Hematopoietic multipotent progenitor cell treated with erythropoietin and hydrocortisone succinate and interleukin-3 and kit ligand, for 17 days (in vitro differentiated cells): Measurements from ENCODE around the gene SHROOM3.

Experiments
- DNase-seq: peaks from one replicate; pipeline ENCODE4 v3.0.0-alpha.2; 2015; ENCODE audit warnings: low spot score

Gene SHROOM3

DNA sequence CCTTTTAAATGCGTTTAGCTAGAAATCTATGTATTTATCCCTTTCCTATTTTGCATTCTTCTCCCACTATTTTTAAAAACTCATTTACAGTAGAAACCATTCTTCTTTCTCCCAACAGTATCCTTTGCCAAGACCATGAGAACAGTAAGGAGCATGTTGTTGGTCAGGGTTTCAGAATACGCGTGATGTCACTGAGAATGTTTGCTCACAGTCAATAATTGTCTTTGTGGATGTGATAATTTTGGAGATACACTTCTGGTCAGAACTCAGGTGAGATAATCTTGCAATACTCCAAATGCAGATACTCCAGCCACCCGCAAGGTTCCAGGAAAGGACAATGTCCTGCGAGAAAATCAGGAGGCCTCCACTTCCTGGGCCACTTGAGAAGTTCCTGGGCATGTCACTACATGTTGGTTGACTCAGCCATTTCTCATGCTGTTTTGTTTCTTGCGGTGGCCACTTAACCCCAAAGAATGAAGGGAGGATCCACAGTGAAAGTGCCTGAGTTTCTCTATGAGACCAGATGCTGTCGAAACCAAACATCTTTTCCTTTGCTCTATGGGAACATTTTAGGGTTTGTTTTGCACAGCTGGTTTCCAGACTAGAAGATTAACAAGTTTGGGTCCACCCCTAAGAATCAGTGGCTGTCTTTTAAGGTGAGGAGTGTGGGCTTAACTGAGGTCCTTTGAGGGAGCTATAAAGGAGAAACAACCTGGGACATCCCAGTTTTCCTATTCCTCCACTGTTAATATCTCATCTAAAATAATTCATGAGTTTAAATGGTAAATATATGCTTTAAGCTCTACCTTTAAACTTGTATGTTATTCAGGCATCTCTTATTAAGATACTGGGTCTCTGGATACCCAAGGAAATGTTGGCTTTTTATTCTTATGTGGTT, 346.9 kb downstream of the SHROOM3 start:
- DNase-seq: no peak

DNA sequence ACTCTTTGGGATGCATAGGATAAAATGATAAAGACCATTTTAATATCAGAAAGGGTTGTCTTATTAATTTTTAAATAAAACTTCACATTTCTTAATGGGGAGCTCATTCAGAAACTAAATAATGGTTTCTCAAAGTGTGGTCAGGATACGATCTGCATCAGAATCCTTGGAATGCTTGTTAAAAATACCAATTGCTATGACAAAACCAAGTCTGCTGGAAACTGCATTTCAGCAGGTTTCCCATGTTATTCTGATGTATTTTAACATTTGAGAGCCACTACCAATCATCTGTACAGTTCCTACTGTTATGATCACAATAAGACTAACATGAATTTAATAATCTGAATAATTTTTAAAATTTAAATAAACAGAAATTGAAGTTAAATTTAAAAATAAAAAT, 347.8 kb downstream of the SHROOM3 start:
- no peak for DNase-seq

DNA sequence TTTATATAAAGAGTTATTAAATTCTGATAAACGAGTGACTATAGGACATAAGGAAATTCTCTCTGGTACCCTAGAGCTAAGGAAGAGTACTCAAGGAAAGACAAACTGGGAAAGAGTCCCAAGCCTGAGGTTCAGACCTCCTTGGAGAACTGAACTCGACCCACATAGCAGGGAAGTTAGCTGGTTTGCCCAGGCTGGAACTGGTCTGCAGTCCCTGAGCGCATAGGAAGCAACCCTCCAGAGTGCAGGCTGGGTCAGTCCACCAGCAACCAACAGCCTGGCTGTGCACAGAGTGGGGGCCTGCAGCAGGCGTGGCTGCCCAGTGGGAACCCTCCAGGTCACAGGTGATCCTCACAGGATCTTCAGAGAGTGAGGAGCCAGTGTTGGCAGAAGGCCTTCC, 348.8 kb downstream of the SHROOM3 start:
- no peak for DNase-seq

DNA sequence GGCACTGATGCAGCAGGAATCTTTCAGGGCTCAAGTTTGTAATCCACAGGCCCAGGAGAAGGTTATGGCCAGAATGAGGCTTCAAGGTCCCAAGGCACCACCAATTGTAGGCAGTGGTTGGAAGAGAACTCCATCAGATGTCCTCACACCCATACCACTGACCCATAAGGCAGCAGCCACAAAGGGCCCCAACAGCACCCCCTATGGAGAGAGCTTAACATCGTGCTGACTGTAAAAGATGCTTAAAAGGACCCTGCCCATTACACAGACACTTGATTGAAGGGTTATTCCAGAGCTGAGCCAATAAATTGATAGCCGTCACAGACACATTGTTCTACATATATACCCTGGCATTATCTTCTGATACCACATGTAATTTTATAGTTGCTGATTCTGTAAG, 349.2 kb downstream of the SHROOM3 start:
- DNase-seq: no peak

DNA sequence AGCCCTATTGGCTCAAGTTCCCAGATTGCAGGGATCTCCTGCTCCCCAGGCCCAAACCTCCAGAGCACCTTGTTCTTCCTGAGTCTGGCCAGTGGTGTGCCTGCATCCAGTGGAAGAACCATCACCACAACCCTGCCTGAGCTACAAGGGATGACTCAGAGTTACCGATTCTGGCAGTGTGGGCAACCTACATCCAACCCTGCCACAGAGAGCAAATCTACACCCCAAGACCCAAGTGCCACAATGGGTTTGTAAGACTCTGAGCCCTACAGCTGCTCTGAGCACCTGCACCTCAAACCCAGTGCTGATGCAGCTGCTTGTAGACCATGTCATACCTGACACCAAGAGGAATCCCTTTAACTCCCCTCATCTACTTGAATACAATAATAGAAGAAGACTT, 352.9 kb downstream of the SHROOM3 start:
- DNase-seq: no peak

DNA sequence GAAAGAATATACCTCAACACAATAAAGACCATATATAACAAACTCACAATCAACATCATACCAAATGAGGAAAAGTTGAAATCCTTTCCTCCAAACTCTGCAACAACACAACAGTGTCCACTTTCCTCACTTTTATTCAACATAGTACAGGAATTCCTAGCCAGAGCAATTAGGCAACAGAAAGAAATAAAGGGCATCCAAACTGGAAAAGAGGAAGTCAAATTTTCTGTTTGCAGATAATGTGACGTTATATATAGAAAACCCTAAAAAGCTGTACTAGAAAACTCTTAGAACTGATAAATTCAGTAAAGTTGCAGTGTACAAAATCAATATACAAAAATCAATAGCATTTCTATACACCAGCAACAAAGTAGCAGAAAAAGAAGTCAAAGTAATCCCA, 355.3 kb downstream of the SHROOM3 start:
- DNase-seq: no peak

DNA sequence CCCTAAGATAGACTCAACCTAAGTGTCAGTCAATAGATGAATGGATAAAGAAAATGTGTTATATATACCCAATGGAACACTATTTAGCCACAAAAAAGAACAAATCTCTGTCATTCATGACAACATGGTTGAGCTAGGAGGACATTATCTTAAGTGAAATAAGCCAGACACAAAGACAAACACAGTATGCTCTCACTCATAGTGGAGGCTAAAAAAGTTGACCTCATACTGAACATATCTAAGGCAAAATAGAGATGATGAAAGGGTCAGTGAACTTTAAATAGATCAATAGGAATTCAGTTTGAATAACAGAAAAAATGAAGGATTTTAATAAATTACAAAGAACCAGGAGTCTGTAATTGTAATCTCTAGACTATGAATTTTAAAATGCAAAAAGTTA, 356.4 kb downstream of the SHROOM3 start:
- no peak for DNase-seq

DNA sequence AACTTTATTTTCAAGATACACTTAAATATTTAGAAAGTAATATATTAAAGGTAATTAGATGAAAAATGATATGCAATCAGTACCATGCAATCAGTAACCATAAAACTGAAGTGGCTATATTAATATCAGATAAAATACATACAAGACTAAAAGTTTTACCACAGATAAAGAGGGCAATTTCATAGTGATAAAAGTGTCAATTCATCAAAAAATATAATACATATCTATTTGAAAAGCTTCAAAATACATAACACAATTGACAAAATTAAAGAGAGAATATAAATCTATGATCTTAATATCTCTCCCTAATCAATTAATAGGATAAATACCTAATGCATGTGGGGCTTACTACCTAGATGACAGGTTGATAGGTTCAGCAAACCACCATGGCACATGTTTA, 357.4 kb downstream of the SHROOM3 start:
- DNase-seq: no peak

DNA sequence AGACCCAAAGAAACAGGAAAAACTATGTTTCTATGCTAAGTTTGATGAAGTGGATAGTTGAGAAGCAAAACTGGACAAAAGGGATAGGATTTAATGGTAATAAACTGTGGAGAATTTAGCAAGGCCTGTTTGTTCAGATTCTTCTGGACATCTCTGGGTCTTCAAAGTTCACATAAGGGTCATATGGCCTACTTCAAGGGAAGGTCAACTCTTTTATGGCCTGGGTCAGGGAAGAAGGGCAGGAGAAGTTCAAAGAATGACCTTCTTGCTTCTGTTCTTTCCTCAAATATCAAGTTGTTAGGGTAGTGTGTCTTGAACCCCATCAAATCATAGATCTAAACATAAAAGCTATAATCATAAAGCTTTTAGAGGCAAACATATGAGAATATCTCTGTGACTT, 360.2 kb downstream of the SHROOM3 start:
- DNase-seq: no peak

DNA sequence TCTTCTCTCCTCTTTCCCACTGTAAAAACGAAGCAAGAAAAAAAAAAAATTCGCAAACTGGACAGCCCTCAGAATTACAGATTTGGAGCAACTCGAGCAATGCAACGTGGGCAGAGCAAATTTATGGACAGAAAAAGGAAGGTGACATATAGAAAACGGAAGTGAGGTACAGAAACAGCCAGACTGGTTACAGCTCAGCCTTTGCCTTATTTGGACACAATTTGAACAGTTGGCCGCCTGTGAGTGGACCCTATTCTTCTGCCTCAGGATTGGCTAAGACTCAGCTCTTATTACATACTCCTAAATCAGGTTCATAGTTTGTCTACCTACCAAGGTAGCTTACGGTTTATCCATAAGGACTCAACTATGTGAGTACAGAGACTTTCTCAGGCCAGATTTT, 364.1 kb downstream of the SHROOM3 start:
- DNase-seq: no peak

DNA sequence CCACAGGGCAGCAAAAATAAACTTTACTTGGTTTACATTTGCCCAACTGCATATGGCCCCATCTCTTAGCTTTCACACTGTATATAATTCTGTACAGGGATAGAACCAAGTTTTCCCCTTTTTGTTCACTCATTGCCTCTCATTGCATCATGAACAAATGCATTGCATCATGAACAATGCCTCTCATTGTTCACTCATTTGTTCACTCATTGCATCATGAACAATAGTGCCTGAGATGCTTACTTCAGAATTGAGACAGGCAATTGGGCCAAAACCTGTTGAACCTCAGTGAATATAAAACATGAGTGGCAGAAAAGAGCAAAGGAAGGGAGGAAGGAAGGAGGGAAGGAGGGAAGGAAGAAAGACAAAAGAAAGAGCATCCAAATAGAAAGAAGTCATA, 364.7 kb downstream of the SHROOM3 start:
- no peak for DNase-seq

DNA sequence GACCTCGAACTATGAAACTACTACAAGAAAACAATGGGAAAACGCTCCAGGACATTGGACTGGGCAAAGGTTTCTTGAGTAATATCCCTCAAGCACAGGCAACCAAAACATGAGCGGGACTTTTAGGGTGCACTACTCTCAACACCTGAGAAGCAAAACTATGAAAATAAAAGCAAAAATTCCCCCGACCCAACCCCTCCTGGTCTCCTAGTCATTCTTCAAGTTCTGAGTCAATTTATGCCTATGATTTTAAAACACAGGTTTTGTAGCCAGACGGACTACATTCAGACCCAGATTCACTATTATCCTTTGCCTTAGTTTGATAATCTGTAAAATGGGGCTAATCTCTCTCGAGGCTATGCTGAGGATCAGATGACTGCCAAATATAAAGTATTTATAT, 365.9 kb downstream of the SHROOM3 start:
- no peak for DNase-seq

DNA sequence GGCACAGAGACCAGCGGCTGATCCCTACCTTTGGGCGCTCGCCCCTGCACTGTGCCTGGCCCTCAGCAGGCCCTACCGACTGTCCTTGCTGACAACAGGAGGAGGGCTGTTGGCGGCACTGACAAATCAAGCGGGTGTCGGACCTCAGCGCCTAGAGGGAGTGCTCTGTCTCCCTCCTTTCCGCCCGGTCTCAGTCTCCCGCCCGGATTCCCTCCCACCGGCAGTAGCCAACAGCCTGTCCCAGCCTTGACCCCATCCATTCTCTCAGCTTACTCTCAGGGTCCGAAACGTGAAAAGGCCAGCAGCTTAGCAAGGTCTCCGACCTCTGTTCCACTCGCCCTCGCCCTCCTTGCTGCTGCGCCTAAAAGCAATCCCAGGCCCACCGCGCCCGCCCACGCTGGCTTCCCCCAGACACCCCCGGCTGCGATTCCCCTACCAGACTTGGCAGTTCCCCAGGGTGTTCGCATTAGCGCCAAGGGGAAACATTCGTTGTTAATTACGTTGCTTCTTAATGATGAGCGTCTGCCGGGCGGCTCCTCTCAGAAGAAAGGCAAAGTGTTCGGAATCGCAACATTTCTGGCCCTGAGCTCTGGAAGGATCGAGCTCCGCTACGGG, 366.7 kb downstream of the SHROOM3 start:
- no peak for DNase-seq

DNA sequence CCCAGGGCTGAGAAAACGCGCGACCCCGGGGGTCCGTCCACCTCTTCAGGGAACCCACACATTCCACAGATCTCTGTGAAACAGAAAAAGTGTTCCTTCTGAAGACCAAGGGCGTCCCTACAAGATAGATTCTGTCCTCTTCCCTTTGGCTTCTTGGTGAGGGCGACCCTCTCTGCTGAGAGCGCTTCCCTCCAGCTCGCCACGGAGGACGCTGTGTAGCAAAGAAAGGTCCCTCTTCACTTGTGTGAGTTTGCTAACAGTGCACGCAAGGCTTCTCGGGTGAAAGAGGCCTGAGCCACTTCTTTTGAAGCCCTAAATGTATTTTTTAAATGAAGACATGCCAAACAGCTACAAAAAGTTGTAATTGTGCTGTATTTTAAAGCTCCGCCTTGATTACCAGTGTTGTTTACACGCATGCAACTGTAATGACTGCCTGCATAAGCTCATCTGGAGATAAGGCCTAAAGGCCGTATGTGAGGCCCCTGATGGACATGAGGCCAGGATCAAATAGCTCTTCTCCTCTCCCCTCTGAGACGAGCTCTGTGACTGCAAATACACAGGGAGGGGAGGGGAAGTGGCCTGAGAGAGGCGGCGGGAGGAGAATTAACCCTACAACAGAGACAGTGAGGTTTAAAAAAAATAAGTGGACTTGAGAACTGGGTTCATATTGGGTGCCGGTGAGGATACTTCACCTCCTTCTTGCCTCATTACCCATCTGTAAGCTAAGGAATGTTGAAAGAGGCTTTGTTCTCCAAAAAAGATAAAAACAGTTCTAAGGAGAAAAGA, 367.4 kb downstream of the SHROOM3 start:
- DNase-seq: no peak

DNA sequence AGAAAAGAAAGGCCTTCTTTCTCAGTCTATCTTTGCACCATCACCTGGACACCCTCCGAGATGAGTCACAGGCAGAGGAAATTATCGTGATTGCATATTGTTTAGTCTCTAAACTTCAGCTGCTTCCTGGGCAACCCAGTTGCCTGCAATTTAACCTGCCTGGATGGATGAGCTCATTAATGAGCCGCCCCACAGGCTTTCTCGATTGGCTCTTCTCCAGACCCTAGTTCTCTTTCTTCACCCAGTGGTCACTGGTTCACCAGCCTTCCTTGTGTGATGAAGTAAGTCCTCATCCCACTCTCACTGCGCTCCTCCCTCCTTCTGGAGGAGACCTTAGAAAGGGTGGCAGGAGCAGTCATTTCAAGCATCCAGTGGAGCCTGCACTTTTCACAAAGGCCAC, 368.5 kb downstream of the SHROOM3 start:
- no peak for DNase-seq

DNA sequence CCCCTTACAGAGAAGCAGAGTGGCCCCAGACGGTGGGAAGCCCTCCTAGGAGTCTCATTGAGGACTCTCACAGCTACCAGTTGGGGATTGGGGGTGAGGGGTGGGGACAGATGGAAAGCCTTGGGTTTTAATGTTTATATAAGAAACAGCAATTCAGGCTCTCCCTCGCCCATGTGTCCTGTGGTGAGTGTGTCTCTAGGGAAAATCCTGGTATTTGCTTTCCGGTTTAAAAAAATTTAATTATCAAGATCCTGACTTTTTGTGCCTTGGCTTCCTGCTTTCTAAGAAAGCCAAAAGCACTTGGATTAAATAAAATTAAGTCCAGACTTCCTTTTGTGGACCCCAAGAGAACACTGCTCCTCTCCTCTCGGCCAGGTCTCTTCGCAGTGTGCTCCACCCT, 369.1 kb downstream of the SHROOM3 start:
- no peak for DNase-seq

DNA sequence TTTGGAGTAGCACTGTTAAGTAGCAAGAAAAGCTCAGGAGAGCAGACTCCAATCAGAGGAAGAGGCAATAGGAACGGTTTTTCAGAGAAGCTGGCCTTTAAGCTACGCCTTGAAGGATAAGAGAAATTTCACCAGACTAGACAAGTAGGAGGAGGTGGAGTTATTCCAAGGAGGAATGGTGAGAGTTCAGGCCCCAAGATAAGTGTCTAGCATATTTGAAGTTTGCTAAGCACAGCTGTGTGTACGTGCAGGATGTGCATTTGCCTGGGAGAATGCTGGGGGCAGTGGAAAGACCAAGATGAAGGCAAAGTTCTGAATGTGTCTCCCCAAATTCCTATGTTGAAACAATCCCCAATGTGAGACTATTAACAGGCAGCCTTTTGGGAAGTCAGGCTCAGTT, 371.3 kb downstream of the SHROOM3 start:
- no peak for DNase-seq

DNA sequence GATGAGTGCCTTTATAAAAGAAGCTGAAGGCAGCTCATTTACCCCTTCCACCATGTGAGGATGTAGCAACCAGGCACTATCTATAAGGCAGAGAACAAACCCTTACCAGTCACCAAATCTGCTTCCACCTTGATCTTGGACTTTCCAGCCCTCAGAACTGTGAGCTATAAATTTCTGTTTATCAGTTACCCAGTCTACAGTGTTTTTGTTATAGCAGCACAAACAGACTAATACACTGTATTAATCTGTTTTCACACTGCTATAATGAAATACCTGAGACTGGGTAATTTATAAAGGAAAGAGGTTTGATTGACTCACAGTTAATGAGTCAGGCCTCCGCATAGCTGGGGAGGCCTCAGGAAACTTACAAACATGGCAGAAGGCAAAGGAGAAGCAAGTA, 371.7 kb downstream of the SHROOM3 start:
- DNase-seq: no peak

DNA sequence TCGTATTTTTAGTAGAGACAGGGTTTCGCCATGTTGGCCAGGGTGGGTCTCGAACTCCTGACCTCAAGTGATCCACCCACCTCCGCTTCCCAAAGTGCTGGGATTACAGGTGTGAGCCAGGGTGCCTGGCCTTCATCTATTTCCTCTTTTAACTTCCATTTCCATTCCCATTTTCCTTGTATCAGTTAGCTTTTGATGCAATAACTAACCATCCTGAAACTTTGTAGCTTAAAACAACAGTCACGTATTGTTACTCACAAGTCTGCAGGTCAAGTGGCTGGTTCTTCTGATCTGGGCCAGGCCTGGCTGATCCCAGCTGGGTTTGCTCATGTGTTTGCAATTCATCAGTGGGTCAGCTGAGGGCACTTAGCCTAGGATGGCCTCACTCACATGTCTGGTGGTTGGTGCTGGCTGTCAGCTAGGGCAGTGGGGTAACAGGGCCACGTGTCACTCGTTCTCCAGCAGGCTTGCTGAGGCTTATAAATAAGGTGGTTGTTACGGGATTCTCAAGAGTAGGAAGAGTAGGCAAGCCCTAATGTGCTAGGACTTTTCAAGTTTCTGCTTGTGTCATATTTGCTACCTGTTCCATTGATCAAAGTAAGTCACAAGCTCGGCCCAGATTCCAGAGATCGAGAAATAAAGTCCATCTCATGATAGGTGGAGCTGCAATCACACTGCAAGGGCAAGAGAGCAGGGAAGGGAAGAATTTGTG, 374.7 kb downstream of the SHROOM3 start:
- DNase-seq: no peak

DNA sequence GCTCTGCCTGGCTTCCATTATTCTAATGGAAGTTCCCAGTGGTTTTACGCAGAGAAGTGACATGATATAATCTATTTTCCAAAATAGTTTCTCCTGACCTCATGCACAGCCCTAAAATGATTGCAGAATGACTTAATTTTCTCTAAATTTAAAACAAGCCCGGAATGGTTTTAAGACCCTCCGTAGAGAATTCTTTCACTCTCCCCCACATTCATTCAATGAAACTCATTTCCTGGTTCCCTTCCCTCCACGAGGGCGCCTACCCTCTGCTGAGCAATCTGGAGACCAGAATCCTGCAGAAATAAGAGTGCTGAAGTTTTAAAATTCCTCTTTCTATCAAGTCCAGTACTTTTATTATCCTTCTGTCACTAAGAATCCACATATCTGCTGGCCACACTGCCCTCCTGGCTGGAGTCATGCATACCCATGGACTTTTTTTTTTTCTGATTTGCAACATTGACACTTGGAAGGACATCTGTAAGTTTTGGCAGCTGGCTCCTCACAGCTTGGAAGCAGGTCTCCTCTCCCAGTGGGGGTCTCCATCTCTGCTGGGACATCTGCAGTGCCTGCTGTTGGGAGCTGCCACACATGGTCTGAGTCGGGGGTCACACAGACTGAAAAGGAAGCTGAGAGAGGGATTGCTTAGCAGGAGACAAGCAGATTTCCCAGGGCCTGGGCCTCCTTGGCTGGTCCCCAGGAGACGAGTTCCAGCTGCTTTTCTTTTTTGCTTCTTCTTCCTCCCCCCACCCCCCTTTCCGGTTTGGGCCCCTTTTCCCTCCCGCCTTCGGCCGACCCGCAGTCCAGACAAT, 376.8 kb downstream of the SHROOM3 start:
- DNase-seq: no peak

DNA sequence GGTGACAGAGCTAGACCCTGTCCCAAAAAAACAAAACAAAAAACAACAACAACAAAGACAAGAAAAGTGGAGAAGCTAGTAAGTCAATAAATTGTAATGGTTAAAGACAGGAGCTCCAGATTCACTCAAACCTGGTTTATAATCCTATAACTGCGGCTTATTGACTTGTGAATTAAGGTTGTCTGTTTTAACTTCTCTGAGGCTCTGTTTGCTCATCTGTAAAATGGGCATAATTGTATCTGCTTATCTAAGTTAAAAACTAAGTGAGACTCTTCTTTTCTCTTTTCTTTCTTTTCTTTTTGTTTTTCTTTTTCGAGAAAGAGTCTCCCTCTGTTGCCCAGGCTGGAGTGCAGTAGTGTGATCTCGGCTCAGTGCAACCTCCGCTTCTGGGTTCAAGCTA, 378.0 kb downstream of the SHROOM3 start:
- no peak for DNase-seq

DNA sequence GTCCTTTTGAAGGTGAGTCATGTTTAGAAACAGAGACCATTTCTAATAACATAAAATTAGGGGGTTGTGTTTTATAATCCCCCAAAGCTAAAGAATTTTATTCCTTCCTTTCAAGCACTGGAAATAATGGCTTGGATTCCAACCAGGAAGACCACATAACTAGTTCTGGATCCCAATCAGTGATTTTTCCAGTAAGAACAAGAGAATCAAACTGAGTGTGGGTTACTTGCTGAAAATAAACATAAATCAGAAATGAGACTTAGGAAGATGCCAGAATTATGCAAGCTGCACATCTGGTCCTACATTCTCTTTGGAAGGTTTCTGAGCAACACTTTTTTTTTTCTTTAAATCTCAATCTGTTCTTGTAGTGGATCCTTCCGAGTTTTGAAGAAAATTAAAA, 386.6 kb downstream of the SHROOM3 start:
- DNase-seq: no peak
